SH-SY5Y (cell line): ENCODE data around the gene MIXL1.

ENCODE experiments used
- GATA2 ChIP-seq: IDR thresholded peaks from 2 replicates; pipeline ENCODE4 v1.6.1; 2011; ENCODE audit warnings: mild to moderate bottlenecking, low read depth, low read length
- GATA3 ChIP-seq: IDR thresholded peaks from 2 replicates; pipeline ENCODE4 v1.6.1; 2011; ENCODE audit warnings: low read depth, mild to moderate bottlenecking, low read length, moderate library complexity

Gene MIXL1

GRCh38 chr1:226204198-226204597 lies 19.3 kb upstream of the MIXL1 start:
- TF ChIP-seq GATA2, result no peak

GRCh38 chr1:226207048-226207447 lies 16.4 kb upstream of the MIXL1 start:
- TF ChIP-seq GATA3 (no peak), GATA2 (no peak)

- TF ChIP-seq GATA3, result no peak
- no peak for TF ChIP-seq GATA2
Observed at GRCh38 chr1:226209307-226210059, 14.0 kb upstream of the MIXL1 start.

- TF ChIP-seq GATA2 (no peak), GATA3 (no peak)
Observed at GRCh38 chr1:226210571-226211176, 12.8 kb upstream of the MIXL1 start.

- no peak for TF ChIP-seq GATA3
- TF ChIP-seq GATA2, result no peak
Observed at GRCh38 chr1:226211181-226211821, 12.2 kb upstream of the MIXL1 start.

- TF ChIP-seq GATA3 (no peak), GATA2 (no peak)
Observed at GRCh38 chr1:226212545-226212944, 10.9 kb upstream of the MIXL1 start.

- TF ChIP-seq GATA2 (no peak), GATA3 (no peak)
Observed at GRCh38 chr1:226215239-226215638, 8.2 kb upstream of the MIXL1 start.

GRCh38 chr1:226216056-226216455 lies 7.4 kb upstream of the MIXL1 start:
- TF ChIP-seq GATA2 (peak; percentile 55), GATA3 (no peak)

GRCh38 chr1:226217273-226217672 lies 6.2 kb upstream of the MIXL1 start:
- TF ChIP-seq GATA3 (no peak), GATA2 (no peak)

GRCh38 chr1:226220473-226221189 lies 2.8 kb upstream of the MIXL1 start:
- TF ChIP-seq GATA2 (no peak), GATA3 (no peak)

- TF ChIP-seq GATA2 (no peak), GATA3 (no peak)
Observed at GRCh38 chr1:226222686-226223085, 778 bp upstream of the MIXL1 start.

GRCh38 chr1:226223786-226224244 lies 351 bp downstream of the MIXL1 start:
- no peak for TF ChIP-seq GATA3
- TF ChIP-seq GATA2, result no peak

- TF ChIP-seq GATA2 (no peak), GATA3 (no peak)
Observed at GRCh38 chr1:226226601-226227000, 3.1 kb downstream of the MIXL1 start.

GRCh38 chr1:226233293-226233692 lies 9.8 kb downstream of the MIXL1 start:
- TF ChIP-seq GATA2 (peak; percentile 57), GATA3 (no peak)

GRCh38 chr1:226233806-226234205 lies 10.3 kb downstream of the MIXL1 start:
- TF ChIP-seq GATA2 (no peak), GATA3 (no peak)
